ENCODE data around the gene DIAPH2.

DNA sequence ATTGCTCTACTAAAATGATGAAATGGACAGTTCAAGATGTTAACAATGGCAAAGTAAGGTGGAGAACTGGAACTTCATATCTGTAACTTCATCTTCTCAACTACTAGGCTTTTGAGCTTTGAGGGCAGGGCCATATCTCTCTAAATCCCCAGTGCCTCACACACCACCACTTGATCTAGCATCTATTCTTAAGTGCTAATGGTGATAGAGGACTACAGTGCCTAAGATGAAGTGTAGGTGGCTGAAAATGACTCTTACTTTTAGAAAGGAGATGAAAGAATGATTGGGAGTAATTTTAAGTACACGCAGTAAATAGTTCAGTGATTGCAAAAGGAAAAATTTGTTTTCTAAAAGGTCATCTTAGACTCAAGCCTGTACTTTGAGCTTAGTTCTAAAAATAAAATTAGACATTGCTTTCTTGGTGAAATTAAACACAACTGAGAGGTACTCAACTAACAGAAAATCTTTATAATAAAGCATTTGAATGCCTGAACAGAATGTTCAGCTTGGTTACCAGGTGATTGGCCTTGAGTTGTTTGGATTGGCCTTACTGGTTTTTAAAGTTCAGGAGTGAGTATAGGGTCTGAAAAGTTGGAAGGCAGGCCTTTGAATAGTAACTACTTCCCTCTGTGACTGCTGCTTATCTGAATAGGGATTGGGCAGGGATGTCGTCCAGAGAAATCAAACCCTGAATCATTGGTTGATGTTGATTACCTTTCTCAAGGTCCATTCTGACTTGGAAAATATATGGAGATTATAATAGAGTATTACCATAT, 45.4 kb downstream of the DIAPH2 start:
- TF ChIP-seq, protein P1, sequence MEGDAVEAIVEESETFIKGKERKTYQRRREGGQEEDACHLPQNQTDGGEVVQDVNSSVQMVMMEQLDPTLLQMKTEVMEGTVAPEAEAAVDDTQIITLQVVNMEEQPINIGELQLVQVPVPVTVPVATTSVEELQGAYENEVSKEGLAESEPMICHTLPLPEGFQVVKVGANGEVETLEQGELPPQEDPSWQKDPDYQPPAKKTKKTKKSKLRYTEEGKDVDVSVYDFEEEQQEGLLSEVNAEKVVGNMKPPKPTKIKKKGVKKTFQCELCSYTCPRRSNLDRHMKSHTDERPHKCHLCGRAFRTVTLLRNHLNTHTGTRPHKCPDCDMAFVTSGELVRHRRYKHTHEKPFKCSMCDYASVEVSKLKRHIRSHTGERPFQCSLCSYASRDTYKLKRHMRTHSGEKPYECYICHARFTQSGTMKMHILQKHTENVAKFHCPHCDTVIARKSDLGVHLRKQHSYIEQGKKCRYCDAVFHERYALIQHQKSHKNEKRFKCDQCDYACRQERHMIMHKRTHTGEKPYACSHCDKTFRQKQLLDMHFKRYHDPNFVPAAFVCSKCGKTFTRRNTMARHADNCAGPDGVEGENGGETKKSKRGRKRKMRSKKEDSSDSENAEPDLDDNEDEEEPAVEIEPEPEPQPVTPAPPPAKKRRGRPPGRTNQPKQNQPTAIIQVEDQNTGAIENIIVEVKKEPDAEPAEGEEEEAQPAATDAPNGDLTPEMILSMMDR (IDR thresholded peaks at IDR 0.05), result no peak
- TF ChIP-seq EZH2 (IDR thresholded peaks at IDR 0.05; ENCODE audit: borderline replicate concordance, insufficient read depth, low read depth, low read length, poor library complexity, severe bottlenecking), result no peak

Measured in B cell (primary cell).